Measurements from ENCODE around the gene NFIA. TPM values are rescaled to one million over a fixed set of nuclear protein-coding genes. Genes with fewer than 3 reads are reported as not detected.

The NFIA gene
- total RNA-seq, 2 donors from 2014 or later = 75.3 to 81.3 TPM

DNA sequence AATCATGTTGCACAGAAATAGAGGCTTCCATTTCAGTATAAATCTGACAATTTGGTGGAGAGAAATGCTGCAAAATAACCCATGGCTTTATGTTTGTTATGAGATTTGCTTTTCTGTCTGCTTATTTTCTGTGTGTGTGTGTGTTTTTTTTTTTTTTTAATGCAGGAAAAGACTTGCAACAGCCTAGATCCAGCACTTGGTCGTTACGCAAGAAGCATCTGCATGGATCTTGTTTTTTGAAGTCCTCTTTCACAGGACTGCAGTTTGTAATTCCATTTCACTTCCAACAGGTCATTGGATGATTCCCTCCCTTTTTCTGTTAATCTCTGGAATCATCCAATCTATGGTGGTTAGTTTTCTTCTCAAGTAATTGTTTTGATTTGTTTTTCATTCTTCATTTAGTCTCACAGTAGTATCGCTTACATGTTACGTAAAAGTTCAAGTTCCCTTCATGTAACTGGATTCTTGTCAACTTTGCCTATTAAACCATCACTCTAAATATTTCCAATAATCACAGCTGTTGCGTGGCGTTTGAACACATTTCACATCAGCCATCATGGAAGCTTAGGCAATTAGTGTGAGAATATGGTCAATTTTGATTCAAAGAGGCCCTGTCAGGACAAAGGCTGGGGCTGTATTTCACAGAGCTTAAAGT lies 312.9 kb downstream of the NFIA start:
- H3K27ac ChIP-seq = no peak overlapping the region
- DNase-seq (ENCODE audit: low spot score) = no peak
- no peaks in the 10 kb centered on the region for H3K27me3 ChIP-seq
- no peaks in the 10 kb centered on the region for H3K9me3 ChIP-seq
- no peaks in the 10 kb centered on the region for H3K36me3 ChIP-seq
- H3K4me3 ChIP-seq = no peak overlapping the region
- TF ChIP-seq, protein P1, sequence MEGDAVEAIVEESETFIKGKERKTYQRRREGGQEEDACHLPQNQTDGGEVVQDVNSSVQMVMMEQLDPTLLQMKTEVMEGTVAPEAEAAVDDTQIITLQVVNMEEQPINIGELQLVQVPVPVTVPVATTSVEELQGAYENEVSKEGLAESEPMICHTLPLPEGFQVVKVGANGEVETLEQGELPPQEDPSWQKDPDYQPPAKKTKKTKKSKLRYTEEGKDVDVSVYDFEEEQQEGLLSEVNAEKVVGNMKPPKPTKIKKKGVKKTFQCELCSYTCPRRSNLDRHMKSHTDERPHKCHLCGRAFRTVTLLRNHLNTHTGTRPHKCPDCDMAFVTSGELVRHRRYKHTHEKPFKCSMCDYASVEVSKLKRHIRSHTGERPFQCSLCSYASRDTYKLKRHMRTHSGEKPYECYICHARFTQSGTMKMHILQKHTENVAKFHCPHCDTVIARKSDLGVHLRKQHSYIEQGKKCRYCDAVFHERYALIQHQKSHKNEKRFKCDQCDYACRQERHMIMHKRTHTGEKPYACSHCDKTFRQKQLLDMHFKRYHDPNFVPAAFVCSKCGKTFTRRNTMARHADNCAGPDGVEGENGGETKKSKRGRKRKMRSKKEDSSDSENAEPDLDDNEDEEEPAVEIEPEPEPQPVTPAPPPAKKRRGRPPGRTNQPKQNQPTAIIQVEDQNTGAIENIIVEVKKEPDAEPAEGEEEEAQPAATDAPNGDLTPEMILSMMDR (IDR thresholded peaks at IDR 0.05) = no peak
- H3K4me1 ChIP-seq = peaks cover 0 to 19% of the 10 kb centered on the region in 2 donors

DNA sequence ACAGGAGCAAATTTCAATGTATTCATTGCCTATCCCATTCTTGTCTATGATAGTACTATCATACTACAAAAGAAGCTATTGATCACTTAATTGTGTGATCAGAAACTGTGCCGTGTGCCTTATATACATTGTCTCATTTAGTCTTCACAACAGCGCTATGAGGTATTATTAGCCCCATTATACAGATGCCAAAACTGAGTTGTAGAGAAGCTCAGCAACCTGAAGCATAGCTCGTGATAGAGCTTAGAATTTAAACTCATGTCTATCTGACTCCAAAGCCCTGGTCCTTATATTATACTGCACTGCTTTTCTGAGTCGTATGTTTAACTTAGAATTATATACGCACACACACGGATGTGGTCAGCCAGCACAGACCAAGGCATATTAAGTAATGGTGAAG lies 315.1 kb downstream of the NFIA start:
- Histone ChIP-seq H3K4me3 (no peak overlapping the region), H3K27ac (no peak overlapping the region), H3K9me3 (no peaks in the 10 kb centered on the region), H3K4me1 (peaks cover 0 to 14% of the 10 kb centered on the region in 2 donors), H3K36me3 (no peaks in the 10 kb centered on the region), H3K27me3 (no peaks in the 10 kb centered on the region)
- no peak for DNase-seq (ENCODE audit: low spot score)
- TF ChIP-seq, protein P1 (IDR thresholded peaks at IDR 0.05) = no peak

DNA sequence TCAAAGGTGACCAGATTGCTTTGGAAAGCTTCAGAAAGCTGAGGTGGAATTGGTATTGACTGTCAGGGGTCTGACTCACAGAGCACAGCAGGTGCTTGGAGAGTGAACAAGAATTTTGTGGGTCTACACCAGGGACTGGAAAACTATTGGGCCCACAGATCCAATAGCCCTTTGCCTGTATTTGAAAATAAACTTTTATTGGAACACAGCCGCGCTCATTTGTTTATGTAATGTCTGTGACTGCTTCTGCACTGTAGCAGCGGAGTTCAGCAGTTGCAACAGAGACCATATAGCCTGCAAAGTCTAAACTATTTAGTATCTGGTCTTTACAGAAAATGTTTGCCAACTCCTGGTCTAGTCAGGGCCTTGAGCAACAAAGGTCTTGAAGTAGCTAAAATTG lies 315.6 kb downstream of the NFIA start:
- Histone ChIP-seq H3K27me3 (no peaks in the 10 kb centered on the region), H3K4me3 (no peak overlapping the region), H3K36me3 (no peaks in the 10 kb centered on the region), H3K4me1 (peaks cover 0 to 15% of the 10 kb centered on the region in 2 donors), H3K9me3 (no peaks in the 10 kb centered on the region), H3K27ac (no peak overlapping the region)
- no peak for DNase-seq (ENCODE audit: low spot score)
- TF ChIP-seq, protein P1 (IDR thresholded peaks at IDR 0.05) = no peak

DNA sequence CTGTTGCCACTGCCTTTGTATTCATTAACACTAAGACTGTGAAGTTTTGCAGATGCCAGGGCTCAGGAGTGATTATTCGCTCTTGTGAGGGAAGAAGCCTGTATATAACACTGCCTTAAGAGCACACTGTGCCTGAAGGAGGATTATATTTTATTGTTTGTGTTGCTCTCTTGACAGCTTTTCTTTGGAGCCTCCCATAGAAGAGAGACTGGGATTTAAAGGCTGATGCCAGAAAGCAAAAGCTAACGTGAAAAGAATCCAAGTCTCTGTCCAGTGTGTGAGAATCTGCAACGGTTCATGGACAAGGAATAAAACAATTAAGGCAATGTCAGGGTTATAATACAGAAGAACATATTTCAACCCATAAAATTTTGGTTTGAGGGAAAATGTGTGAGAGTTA lies 316.8 kb downstream of the NFIA start:
- TF ChIP-seq, protein P1 (IDR thresholded peaks at IDR 0.05) = no peak
- no peaks in the 10 kb centered on the region for H3K36me3 ChIP-seq
- H3K27ac ChIP-seq = no peak overlapping the region
- H3K4me1 ChIP-seq = peaks cover 0 to 26% of the 10 kb centered on the region in 2 donors
- DNase-seq (ENCODE audit: low spot score) = no peak
- H3K4me3 ChIP-seq = no peak overlapping the region
- H3K9me3 ChIP-seq = no peaks in the 10 kb centered on the region
- no peaks in the 10 kb centered on the region for H3K27me3 ChIP-seq

DNA sequence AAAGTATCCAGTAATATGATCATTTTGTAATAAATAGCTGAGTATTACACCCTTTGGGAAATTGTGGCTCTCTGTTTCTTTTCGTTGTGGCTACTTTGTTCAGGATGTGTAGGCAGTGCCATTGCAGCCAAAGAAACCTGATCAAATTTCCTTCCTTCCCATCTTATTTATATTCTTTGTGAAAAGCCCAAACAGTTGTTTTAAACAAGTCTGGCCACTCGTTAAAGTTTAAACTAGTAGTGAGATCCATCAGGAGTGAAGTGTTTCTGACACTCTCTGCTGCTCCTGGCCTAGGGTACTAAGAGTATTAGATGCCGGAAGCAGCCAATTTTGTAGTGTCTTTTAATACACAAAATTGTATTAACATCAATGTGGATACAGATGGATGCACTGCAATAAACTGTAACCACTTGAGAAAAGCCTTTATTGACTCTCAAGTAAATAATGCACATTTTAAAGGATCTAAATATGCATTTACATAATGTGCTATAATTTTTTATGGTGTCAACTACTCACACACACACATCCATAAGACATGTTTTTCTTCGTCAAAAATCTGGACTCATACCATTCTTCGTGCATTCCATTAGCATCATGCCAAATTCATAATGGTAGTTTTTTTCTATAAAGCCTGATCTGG lies 317.9 kb downstream of the NFIA start:
- H3K27me3 ChIP-seq = no peaks in the 10 kb centered on the region
- no peak for DNase-seq (ENCODE audit: low spot score)
- H3K4me1 ChIP-seq = peaks cover 0 to 37% of the 10 kb centered on the region in 2 donors

More for the DNA sequence above, 317.9 kb downstream of the NFIA start:
- Histone ChIP-seq H3K36me3 (no peaks in the 10 kb centered on the region), H3K9me3 (no peaks in the 10 kb centered on the region), H3K27ac (no peak overlapping the region), H3K4me3 (no peak overlapping the region)
- TF ChIP-seq, protein P1 (IDR thresholded peaks at IDR 0.05) = no peak
